ENCODE data around the gene C19orf25.

Gene C19orf25

GRCh38 chr19:1449467-1450442 is 29.3 kb downstream of the C19orf25 start, which contains the start of gene APC2:
Gene APC2 (plus strand): TSS chr19:1450121. CDS start chr19:1453002, 2,881 bp downstream.
- DNase-seq, result no peak
- H3K27me3 ChIP-seq (replicated peaks), result peaks cover 67% of the 10 kb centered on the region
- in situ Hi-C loops (cut with HindIII; ENCODE audit: low pct_ligation_motif_present, low sequenced_read_pairs), result no loop called here
- H3K36me3 ChIP-seq (replicated peaks), result no peaks in the 10 kb centered on the region
- no peak for TF ChIP-seq CTCF (IDR thresholded peaks at IDR 0.05; ENCODE audit: low read depth, low read length, missing control alignments)
- H3K4me3 ChIP-seq (ENCODE audit: low read depth, low read length), result no peak within 1 kb of the TSS
- H3K27ac ChIP-seq, result no peak within 1 kb of the TSS

GRCh38 chr19:1447944-1448343 is 31.1 kb downstream of the C19orf25 start:
- TF ChIP-seq CTCF (IDR thresholded peaks at IDR 0.05; ENCODE audit: low read depth, low read length, missing control alignments), result no peak
- no peak for DNase-seq
- H3K27me3 ChIP-seq (replicated peaks), result peaks cover 57% of the 10 kb centered on the region
- H3K4me3 ChIP-seq (ENCODE audit: low read depth, low read length), result no peak overlapping the region
- H3K27ac ChIP-seq, result no peak overlapping the region
- H3K36me3 ChIP-seq (replicated peaks), result peaks cover 4% of the 10 kb centered on the region
- in situ Hi-C loops (cut with HindIII; ENCODE audit: low pct_ligation_motif_present, low sequenced_read_pairs), result no loop called here

- H3K27ac ChIP-seq, result no peak overlapping the region
- peaks cover 8% of the 10 kb centered on the region for H3K36me3 ChIP-seq (replicated peaks)
- no peak for DNase-seq
- in situ Hi-C loops (cut with HindIII; ENCODE audit: low pct_ligation_motif_present, low sequenced_read_pairs), result no loop called here
- no peak overlapping the region for H3K4me3 ChIP-seq (ENCODE audit: low read depth, low read length)
- TF ChIP-seq CTCF (IDR thresholded peaks at IDR 0.05; ENCODE audit: low read depth, low read length, missing control alignments), result no peak
- peaks cover 53% of the 10 kb centered on the region for H3K27me3 ChIP-seq (replicated peaks)
Observed at GRCh38 chr19:1447504-1447903, 31.5 kb downstream of the C19orf25 start.

GRCh38 chr19:1446713-1447481 is 32.1 kb downstream of the C19orf25 start:
- DNase-seq, result no peak
- Histone ChIP-seq H3K27me3 (replicated peaks) (peaks cover 46% of the 10 kb centered on the region), H3K27ac (no peak overlapping the region), H3K4me3 (ENCODE audit: low read depth, low read length) (no peak overlapping the region), H3K36me3 (replicated peaks) (peaks cover 14% of the 10 kb centered on the region)
- no peak for TF ChIP-seq CTCF (IDR thresholded peaks at IDR 0.05; ENCODE audit: low read depth, low read length, missing control alignments)
- in situ Hi-C loops (cut with HindIII; ENCODE audit: low pct_ligation_motif_present, low sequenced_read_pairs), result no loop called here

- no peak for TF ChIP-seq CTCF (IDR thresholded peaks at IDR 0.05; ENCODE audit: low read depth, low read length, missing control alignments)
- Histone ChIP-seq H3K27me3 (replicated peaks) (peaks cover 39% of the 10 kb centered on the region), H3K36me3 (replicated peaks) (peaks cover 22% of the 10 kb centered on the region), H3K4me3 (ENCODE audit: low read depth, low read length) (no peak overlapping the region), H3K27ac (no peak overlapping the region)
- in situ Hi-C loops (cut with HindIII; ENCODE audit: low pct_ligation_motif_present, low sequenced_read_pairs), result no loop called here
- no peak for DNase-seq
Observed at GRCh38 chr19:1445932-1446712, 32.9 kb downstream of the C19orf25 start.
